HCT116 (cell line): Measurements from ENCODE around the gene MTHFD1L.

Source experiments
- CTCF ChIP-seq, 3 experiments: fragments of 200-600 bp in 1 of 3; sonication (generic) in 1 of 3; IDR thresholded peaks in 2 of 3; conservative IDR thresholded peaks in 1 of 3; 2 replicates each; pipeline ENCODE4 v1.5.1; 2012 to 2017; ENCODE audit warnings: low read depth in 2 of 3, low read length in 2 of 3, antibody characterized with exemption in 1 of 3, borderline replicate concordance in 1 of 3, control low read depth in 1 of 3, mild to moderate bottlenecking in 1 of 3, mixed read lengths in 1 of 3, mixed run types in 1 of 3, moderate library complexity in 1 of 3; ENCODE audit not compliant: insufficient read depth in 1 of 3
- EZH2 ChIP-seq: fragments of 200-600 bp; sonication (generic); IDR thresholded peaks from 2 replicates; pipeline ENCODE4 v1.6.1; 2017; ENCODE audit warnings: antibody characterized with exemption, mixed run types

- TF ChIP-seq CTCF (IDR thresholded peaks at IDR 0.05 in 2 of 3, conservative IDR thresholded peaks at IDR 0.05 in 1 of 3; ENCODE audit: borderline replicate concordance in 1 of 3, insufficient read depth in 1 of 3, low read depth in 2 of 3, low read length in 2 of 3) (no peak), EZH2 (no peak)
These were observed 60.5 kb downstream of the MTHFD1L start for GRCh38 chr6:150925976-150926375.
